ENCODE data around the gene EMP1. TPM values are rescaled to one million over a fixed set of nuclear protein-coding genes. Genes with fewer than 3 reads are reported as not detected.

EMP1 gene
- total RNA-seq, 1 donor from 2014 or later, result 163 TPM

DNA sequence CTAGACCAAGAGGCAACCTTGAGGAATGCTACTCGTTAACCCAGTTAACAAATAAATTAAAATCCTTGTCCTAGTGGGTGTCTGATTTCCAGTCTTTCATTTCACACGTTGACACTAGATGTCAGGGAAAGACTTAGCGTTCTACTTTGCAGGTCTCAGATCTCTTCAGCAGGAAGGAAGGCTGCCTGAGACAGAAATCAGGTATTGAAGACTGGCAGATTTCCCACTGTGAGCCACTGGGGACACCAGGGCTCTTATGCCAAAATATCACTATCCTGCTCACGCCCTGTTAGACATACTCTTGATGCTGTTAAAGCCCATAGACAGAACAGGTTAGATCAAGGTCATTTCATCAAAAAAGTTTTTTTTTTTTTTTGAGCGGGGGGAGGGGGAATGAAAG lies 33.0 kb downstream of the EMP1 start:
- H3K27me3 Mint-ChIP-seq (ENCODE audit: unreplicated experiment), result peaks cover 2% of the 10 kb centered on the region
- no peak for DNase-seq (ENCODE audit: extremely low spot score, unreplicated experiment)
- H3K36me3 Mint-ChIP-seq (ENCODE audit: unreplicated experiment), result no peaks in the 10 kb centered on the region
- TF ChIP-seq, protein P1, sequence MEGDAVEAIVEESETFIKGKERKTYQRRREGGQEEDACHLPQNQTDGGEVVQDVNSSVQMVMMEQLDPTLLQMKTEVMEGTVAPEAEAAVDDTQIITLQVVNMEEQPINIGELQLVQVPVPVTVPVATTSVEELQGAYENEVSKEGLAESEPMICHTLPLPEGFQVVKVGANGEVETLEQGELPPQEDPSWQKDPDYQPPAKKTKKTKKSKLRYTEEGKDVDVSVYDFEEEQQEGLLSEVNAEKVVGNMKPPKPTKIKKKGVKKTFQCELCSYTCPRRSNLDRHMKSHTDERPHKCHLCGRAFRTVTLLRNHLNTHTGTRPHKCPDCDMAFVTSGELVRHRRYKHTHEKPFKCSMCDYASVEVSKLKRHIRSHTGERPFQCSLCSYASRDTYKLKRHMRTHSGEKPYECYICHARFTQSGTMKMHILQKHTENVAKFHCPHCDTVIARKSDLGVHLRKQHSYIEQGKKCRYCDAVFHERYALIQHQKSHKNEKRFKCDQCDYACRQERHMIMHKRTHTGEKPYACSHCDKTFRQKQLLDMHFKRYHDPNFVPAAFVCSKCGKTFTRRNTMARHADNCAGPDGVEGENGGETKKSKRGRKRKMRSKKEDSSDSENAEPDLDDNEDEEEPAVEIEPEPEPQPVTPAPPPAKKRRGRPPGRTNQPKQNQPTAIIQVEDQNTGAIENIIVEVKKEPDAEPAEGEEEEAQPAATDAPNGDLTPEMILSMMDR (IDR thresholded peaks at IDR 0.05), result no peak
- no peaks in the 10 kb centered on the region for H3K9me3 Mint-ChIP-seq (ENCODE audit: unreplicated experiment)
- H3K4me1 Mint-ChIP-seq (ENCODE audit: unreplicated experiment), result no peaks in the 10 kb centered on the region
- no peak overlapping the region for H3K27ac Mint-ChIP-seq (ENCODE audit: unreplicated experiment)
- H3K4me3 Mint-ChIP-seq (ENCODE audit: unreplicated experiment), result no peak overlapping the region

DNA sequence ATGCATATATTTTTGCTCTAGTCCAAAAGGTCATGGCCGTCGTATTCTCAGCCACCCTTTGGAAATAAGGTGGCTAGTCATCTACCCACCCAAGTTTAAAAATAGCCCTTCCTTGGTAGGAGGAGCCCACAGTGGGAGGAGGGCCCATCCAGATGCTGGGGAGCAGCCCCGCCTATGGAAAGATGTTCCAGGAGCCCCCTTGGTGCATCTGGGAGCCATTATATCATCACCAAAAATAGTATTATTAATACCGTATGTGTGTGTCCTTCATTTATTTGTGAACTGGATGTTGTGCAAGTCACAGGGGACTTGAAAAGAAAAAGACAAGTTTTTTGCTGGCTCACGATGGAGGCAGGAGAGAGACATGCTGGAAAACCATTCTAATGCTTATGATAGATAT lies 34.0 kb downstream of the EMP1 start:
- Mint-ChIP-seq H3K27me3 (ENCODE audit: unreplicated experiment) (peaks cover 2% of the 10 kb centered on the region), H3K36me3 (ENCODE audit: unreplicated experiment) (no peaks in the 10 kb centered on the region), H3K4me1 (ENCODE audit: unreplicated experiment) (no peaks in the 10 kb centered on the region), H3K4me3 (ENCODE audit: unreplicated experiment) (no peak overlapping the region), H3K9me3 (ENCODE audit: unreplicated experiment) (no peaks in the 10 kb centered on the region), H3K27ac (ENCODE audit: unreplicated experiment) (no peak overlapping the region)
- TF ChIP-seq, protein P1 (IDR thresholded peaks at IDR 0.05), result no peak
- DNase-seq (ENCODE audit: extremely low spot score, unreplicated experiment), result peak; percentile 15

DNA sequence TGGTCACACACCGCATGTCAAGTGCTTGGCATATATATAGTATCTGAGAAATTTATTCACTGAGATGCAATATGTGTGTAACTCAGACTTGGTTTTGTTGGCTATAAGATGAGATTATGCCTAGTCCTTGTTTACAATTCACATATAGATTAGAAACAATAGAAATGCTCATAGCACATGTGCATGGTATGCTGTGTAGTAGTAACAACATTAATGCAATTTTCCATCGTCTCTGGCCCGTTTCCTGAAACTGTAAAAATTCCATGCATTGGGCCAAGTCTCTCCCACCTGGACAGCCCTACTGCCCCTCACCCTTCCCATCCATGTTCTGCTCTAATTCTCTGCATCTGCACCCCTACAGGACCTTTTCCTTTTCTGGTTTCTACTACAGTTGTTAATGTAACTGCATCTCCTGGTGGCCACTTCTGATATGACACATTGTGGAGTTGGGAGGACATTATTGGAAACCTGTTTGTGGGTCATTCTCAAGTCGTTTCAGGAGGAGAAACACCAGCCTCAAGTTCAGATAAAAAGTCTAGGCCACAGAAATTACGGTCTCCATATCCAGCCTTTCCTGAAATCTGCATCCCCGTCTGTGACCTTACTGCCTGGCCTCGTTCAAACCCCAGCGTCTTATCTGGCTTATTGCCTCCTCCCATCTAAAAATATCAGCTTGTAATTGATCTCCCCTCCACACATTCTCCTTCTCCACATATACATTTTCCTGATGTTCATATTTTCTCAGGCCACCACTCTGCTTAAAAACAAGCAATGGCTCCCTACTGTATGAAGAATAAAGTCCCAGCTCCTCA lies 37.5 kb downstream of the EMP1 start:
- Mint-ChIP-seq H3K9me3 (ENCODE audit: unreplicated experiment) (no peaks in the 10 kb centered on the region), H3K4me3 (ENCODE audit: unreplicated experiment) (no peak overlapping the region), H3K36me3 (ENCODE audit: unreplicated experiment) (no peaks in the 10 kb centered on the region), H3K27me3 (ENCODE audit: unreplicated experiment) (peaks cover 6% of the 10 kb centered on the region), H3K4me1 (ENCODE audit: unreplicated experiment) (no peaks in the 10 kb centered on the region), H3K27ac (ENCODE audit: unreplicated experiment) (no peak overlapping the region)
- DNase-seq (ENCODE audit: extremely low spot score, unreplicated experiment), result peak; percentile 80
- TF ChIP-seq, protein P1 (IDR thresholded peaks at IDR 0.05), result peak; percentile 80

DNA sequence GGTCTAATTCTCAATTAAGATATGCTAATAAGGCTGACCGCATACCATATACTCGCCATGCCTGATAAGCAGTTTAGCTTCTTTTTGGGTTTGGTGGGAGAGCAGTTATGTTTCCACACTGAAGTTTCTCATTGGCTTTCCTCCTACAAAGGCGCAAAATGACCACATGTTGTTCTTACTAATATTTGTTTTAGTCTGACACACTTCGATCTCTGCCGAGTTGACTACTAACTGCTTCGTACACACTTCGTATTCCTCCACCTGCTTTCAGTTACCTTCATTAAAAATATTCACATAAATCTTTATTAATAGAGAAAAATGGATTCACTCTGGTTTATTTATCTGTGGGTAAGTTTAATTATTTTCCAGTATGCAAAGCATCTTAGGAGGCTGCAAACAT lies 41.7 kb downstream of the EMP1 start:
- Mint-ChIP-seq H3K4me3 (ENCODE audit: unreplicated experiment) (no peak overlapping the region), H3K27me3 (ENCODE audit: unreplicated experiment) (peaks cover 16% of the 10 kb centered on the region)

DNA sequence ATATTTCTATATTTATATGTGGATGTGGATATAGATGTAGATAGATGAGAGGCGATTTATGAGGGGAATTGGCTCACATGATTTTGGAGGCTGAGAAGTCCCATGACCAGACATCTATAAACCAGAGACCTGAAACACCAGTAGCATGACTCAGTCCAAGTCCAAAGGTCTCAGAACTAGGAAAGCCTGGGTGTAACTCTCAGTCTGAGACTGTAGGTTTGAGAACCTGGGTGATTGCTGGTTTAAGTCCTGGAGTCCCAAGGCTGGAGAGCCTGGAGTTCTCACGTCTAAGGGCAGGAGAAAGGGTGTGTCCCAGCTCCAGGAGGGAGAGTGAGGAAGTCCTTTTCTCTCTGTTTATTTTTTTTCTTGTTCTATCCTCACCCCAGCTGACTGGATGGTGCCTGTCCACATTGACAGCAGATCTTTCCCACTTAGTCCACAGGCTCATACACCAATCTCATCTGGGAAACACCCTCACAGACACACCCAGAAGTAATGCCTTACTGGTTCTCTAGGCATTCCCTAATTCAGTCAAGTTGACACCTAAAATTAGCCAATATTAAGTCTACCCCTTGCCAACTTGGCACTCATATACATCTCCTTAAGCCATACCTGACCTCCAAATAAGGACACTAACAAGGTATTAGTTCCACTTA lies 45.4 kb downstream of the EMP1 start:
- Mint-ChIP-seq H3K4me3 (ENCODE audit: unreplicated experiment) (no peak overlapping the region), H3K36me3 (ENCODE audit: unreplicated experiment) (peaks cover 3% of the 10 kb centered on the region), H3K27me3 (ENCODE audit: unreplicated experiment) (peaks cover 16% of the 10 kb centered on the region), H3K4me1 (ENCODE audit: unreplicated experiment) (no peaks in the 10 kb centered on the region), H3K27ac (ENCODE audit: unreplicated experiment) (no peak overlapping the region), H3K9me3 (ENCODE audit: unreplicated experiment) (no peaks in the 10 kb centered on the region)
- TF ChIP-seq, protein P1 (IDR thresholded peaks at IDR 0.05), result no peak
- DNase-seq (ENCODE audit: extremely low spot score, unreplicated experiment), result no peak

More for the DNA sequence above, 41.7 kb downstream of the EMP1 start:
- TF ChIP-seq, protein P1 (IDR thresholded peaks at IDR 0.05), result no peak
- peaks cover 3% of the 10 kb centered on the region for H3K36me3 Mint-ChIP-seq (ENCODE audit: unreplicated experiment)
- no peak overlapping the region for H3K27ac Mint-ChIP-seq (ENCODE audit: unreplicated experiment)
- DNase-seq (ENCODE audit: extremely low spot score, unreplicated experiment), result no peak
- no peaks in the 10 kb centered on the region for H3K4me1 Mint-ChIP-seq (ENCODE audit: unreplicated experiment)
- no peaks in the 10 kb centered on the region for H3K9me3 Mint-ChIP-seq (ENCODE audit: unreplicated experiment)

Data from osteocyte (in vitro differentiated cells).